ENCODE results near the gene ABHD14A.
"Not testable (repeated sequence)": the region's sequence is repeated elsewhere in the genome, so short reads cannot be mapped to it uniquely, and the experiment has no call there.

DNA sequence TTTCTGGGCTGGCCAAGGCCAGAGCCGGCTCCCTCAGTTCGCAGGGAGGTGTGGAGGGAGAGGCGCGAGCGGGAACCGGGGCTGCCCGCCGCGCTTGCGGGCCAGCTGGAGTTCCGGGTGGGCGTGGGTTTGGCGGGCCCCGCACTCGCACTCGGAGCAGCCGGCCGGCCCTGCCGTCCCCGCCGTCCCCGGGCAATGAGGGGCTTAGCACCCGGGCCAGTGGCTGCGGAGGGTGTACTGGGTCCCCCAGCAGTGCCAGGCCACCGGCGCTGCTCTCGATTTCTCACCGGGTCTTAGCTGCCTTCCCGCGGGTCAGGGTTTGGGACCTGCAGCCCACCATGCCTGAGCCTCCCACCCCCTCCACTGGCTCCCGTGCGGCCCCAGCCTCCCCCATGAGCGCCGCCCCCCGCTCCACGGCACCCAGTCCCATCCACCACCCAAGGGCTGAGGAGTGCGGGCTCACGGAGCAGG, 15.7 kb downstream of the ABHD14A start:
- TF ChIP-seq POLR2A (IDR thresholded peaks at IDR 0.05); POLR2AphosphoS5 (IDR thresholded peaks at IDR 0.05; ENCODE audit: insufficient read depth in 1 of 2, low read depth in 1 of 2): not testable (repeated sequence)
- TF ChIP-seq, protein P1, sequence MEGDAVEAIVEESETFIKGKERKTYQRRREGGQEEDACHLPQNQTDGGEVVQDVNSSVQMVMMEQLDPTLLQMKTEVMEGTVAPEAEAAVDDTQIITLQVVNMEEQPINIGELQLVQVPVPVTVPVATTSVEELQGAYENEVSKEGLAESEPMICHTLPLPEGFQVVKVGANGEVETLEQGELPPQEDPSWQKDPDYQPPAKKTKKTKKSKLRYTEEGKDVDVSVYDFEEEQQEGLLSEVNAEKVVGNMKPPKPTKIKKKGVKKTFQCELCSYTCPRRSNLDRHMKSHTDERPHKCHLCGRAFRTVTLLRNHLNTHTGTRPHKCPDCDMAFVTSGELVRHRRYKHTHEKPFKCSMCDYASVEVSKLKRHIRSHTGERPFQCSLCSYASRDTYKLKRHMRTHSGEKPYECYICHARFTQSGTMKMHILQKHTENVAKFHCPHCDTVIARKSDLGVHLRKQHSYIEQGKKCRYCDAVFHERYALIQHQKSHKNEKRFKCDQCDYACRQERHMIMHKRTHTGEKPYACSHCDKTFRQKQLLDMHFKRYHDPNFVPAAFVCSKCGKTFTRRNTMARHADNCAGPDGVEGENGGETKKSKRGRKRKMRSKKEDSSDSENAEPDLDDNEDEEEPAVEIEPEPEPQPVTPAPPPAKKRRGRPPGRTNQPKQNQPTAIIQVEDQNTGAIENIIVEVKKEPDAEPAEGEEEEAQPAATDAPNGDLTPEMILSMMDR (IDR thresholded peaks at IDR 0.05), result not testable (repeated sequence)

All from vagina (tissue), 2 donors.